Activated CD8-positive, alpha-beta memory T cell treated with anti-CD3 and anti-CD28 coated beads, Interleukin-2, amount 50 U/mL, for 1 hour (primary cell): Measurements from ENCODE around the gene AMACR.

Source experiments
- DNase-seq: peaks from one replicate; pipeline ENCODE4 v3.0.0-alpha.2; 2020; ENCODE audit errors: extremely low read depth

The AMACR gene

GRCh38 chr5:34007621-34008600, at the start of gene AMACR:
Gene AMACR (minus strand): TSS chr5:34008050. CDS start chr5:34008019, 31 bp downstream.
- peak; percentile 50 for DNase-seq

GRCh38 chr5:34057569-34057968, 49.7 kb upstream of the AMACR start:
- no peak for DNase-seq

- DNase-seq: no peak
Observed at GRCh38 chr5:34057118-34057517, 49.3 kb upstream of the AMACR start.

- DNase-seq: no peak
Observed at GRCh38 chr5:34055667-34056066, 47.8 kb upstream of the AMACR start.

GRCh38 chr5:34054400-34054729, 46.5 kb upstream of the AMACR start:
- DNase-seq: no peak

- no peak for DNase-seq
Observed at GRCh38 chr5:34053571-34054399, 45.9 kb upstream of the AMACR start.

- no peak for DNase-seq
Observed at GRCh38 chr5:34053133-34053532, 45.3 kb upstream of the AMACR start.

GRCh38 chr5:34051374-34051980, 43.6 kb upstream of the AMACR start:
- DNase-seq: no peak

- DNase-seq: no peak
Observed at GRCh38 chr5:34047774-34048572, 40.1 kb upstream of the AMACR start.

GRCh38 chr5:34047143-34047542, 39.3 kb upstream of the AMACR start:
- no peak for DNase-seq

GRCh38 chr5:34045996-34046395, 38.1 kb upstream of the AMACR start:
- no peak for DNase-seq

GRCh38 chr5:34045023-34045422, 37.2 kb upstream of the AMACR start:
- DNase-seq: no peak

- no peak for DNase-seq
Observed at GRCh38 chr5:34043099-34043876, 35.4 kb upstream of the AMACR start, which contains the start of gene C1QTNF3. Gene C1QTNF3 (minus strand): TSS chr5:34043213. CDS start chr5:34043125, 88 bp downstream.

- DNase-seq: no peak
Observed at GRCh38 chr5:34042321-34042720, 34.5 kb upstream of the AMACR start.

GRCh38 chr5:34041247-34041972, 33.6 kb upstream of the AMACR start:
- no peak for DNase-seq

GRCh38 chr5:34040472-34040871, 32.6 kb upstream of the AMACR start:
- DNase-seq: no peak

- no peak for DNase-seq
Observed at GRCh38 chr5:34039398-34040157, 31.7 kb upstream of the AMACR start.

GRCh38 chr5:34038838-34039237, 31.0 kb upstream of the AMACR start:
- DNase-seq: no peak

- no peak for DNase-seq
Observed at GRCh38 chr5:34038390-34038789, 30.5 kb upstream of the AMACR start.
